ENCODE data around the gene MZT2A. TPM values are rescaled to one million over a fixed set of nuclear protein-coding genes. Genes with fewer than 3 reads are reported as not detected.
"Not testable (repeated sequence)": the region's sequence is repeated elsewhere in the genome, so short reads cannot be mapped to it uniquely, and the experiment has no call there.

The MZT2A gene
- polyA plus RNA-seq, 1 of the 3 experiments (the other 2 are of a cell fraction): 61.9 TPM

- DNase-seq: no peak
- H4K20me1 ChIP-seq (ENCODE audit: insufficient read depth): no peaks in the 10 kb centered on the region
- no peaks in the 10 kb centered on the region for H3K27me3 ChIP-seq (ENCODE audit: insufficient read depth)
- H3K9ac ChIP-seq: no peak overlapping the region
- no peak overlapping the region for H2AFZ ChIP-seq (ENCODE audit: low read depth)
- no peaks in the 10 kb centered on the region for H3K36me3 ChIP-seq (replicated peaks in 1 of 2; ENCODE audit: control insufficient read depth in 1 of 2, insufficient read depth in 2 of 2, low read length in 1 of 2)
- ChIA-PET CTCF (interaction anchor here (1.2 kb wide), 1 partner anchor 32 kb away, joined by 3 read pairs; no protein-coding TSS in a partner anchor), POLR2A (no interaction called here)
- H3F3A ChIP-seq (replicated peaks; ENCODE audit: insufficient read depth): no peaks in the 10 kb centered on the region
- no peak overlapping the region for H3K4me3 ChIP-seq (ENCODE audit: low read depth in 2 of 2, low read length in 1 of 2)
- 73% methylated on average over 18 of the region's 19 CpGs for WGBS (ENCODE audit: low lambda C conversion rate)
- no peaks in the 10 kb centered on the region for H3K79me2 ChIP-seq (ENCODE audit: insufficient read depth)
- no peaks in the 10 kb centered on the region for H3K4me1 ChIP-seq (ENCODE audit: control insufficient read depth in 1 of 2, insufficient read depth in 2 of 2, low read depth in 1 of 2, low read length in 1 of 2)
- no peak overlapping the region for H3K4me2 ChIP-seq
- no peaks in the 10 kb centered on the region for H3K9me2 ChIP-seq
- H3K27ac ChIP-seq (ENCODE audit: low read depth in 2 of 2, low read length in 1 of 2): no peak overlapping the region
- no peaks in the 10 kb centered on the region for H3K9me3 ChIP-seq
- no peak for TF ChIP-seq IRF3 (IDR thresholded peaks at IDR 0.05; ENCODE audit: low read depth, low read length)
- TF ChIP-seq GABPA (IDR thresholded peaks at IDR 0.05; ENCODE audit: low read depth): no peak
- TF ChIP-seq, protein P1, sequence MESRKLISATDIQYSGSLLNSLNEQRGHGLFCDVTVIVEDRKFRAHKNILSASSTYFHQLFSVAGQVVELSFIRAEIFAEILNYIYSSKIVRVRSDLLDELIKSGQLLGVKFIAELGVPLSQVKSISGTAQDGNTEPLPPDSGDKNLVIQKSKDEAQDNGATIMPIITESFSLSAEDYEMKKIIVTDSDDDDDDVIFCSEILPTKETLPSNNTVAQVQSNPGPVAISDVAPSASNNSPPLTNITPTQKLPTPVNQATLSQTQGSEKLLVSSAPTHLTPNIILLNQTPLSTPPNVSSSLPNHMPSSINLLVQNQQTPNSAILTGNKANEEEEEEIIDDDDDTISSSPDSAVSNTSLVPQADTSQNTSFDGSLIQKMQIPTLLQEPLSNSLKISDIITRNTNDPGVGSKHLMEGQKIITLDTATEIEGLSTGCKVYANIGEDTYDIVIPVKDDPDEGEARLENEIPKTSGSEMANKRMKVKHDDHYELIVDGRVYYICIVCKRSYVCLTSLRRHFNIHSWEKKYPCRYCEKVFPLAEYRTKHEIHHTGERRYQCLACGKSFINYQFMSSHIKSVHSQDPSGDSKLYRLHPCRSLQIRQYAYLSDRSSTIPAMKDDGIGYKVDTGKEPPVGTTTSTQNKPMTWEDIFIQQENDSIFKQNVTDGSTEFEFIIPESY (IDR thresholded peaks at IDR 0.05; ENCODE audit: borderline replicate concordance, low read depth): no peak
- TF ChIP-seq, protein P2, sequence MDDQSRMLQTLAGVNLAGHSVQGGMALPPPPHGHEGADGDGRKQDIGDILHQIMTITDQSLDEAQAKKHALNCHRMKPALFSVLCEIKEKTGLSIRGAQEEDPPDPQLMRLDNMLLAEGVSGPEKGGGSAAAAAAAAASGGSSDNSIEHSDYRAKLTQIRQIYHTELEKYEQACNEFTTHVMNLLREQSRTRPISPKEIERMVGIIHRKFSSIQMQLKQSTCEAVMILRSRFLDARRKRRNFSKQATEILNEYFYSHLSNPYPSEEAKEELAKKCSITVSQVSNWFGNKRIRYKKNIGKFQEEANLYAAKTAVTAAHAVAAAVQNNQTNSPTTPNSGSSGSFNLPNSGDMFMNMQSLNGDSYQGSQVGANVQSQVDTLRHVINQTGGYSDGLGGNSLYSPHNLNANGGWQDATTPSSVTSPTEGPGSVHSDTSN (IDR thresholded peaks at IDR 0.05): no peak
- no peak for TF ChIP-seq TCF12 (IDR thresholded peaks at IDR 0.05)
- TF ChIP-seq, protein P3, sequence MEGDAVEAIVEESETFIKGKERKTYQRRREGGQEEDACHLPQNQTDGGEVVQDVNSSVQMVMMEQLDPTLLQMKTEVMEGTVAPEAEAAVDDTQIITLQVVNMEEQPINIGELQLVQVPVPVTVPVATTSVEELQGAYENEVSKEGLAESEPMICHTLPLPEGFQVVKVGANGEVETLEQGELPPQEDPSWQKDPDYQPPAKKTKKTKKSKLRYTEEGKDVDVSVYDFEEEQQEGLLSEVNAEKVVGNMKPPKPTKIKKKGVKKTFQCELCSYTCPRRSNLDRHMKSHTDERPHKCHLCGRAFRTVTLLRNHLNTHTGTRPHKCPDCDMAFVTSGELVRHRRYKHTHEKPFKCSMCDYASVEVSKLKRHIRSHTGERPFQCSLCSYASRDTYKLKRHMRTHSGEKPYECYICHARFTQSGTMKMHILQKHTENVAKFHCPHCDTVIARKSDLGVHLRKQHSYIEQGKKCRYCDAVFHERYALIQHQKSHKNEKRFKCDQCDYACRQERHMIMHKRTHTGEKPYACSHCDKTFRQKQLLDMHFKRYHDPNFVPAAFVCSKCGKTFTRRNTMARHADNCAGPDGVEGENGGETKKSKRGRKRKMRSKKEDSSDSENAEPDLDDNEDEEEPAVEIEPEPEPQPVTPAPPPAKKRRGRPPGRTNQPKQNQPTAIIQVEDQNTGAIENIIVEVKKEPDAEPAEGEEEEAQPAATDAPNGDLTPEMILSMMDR (IDR thresholded peaks at IDR 0.05): no peak
These were observed 46.3 kb downstream of the MZT2A start for GRCh38 chr2:131445896-131446295.

DNA sequence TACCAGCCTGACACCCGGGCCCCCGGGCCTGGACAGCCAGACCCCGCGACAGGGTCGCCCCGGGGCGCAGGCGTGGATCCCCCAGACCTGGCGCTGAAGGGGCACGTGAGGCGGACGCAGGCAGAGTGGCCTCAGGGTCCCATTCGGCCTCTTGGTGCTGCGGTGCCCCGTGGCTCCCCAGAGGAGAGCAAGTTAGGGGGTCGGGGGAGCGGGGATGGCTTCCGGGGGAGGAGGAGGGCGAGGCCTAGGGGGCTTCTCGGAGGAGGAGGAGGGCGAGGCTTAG lies 46.7 kb downstream of the MZT2A start:
- H3K4me1 ChIP-seq (ENCODE audit: control insufficient read depth in 1 of 2, insufficient read depth in 2 of 2, low read depth in 1 of 2, low read length in 1 of 2); H3K9ac ChIP-seq; DNase-seq; POLR2A ChIA-PET; H3K36me3 ChIP-seq (replicated peaks in 1 of 2; ENCODE audit: control insufficient read depth in 1 of 2, insufficient read depth in 2 of 2, low read length in 1 of 2); H3K27ac ChIP-seq (ENCODE audit: low read depth in 2 of 2, low read length in 1 of 2); H3K4me2 ChIP-seq; H2AFZ ChIP-seq (ENCODE audit: low read depth); H3K27me3 ChIP-seq (ENCODE audit: insufficient read depth); H3K79me2 ChIP-seq (ENCODE audit: insufficient read depth); H3K9me2 ChIP-seq; H3K9me3 ChIP-seq; H4K20me1 ChIP-seq (ENCODE audit: insufficient read depth); H3F3A ChIP-seq (replicated peaks; ENCODE audit: insufficient read depth); H3K4me3 ChIP-seq (ENCODE audit: low read depth in 2 of 2, low read length in 1 of 2): not testable (repeated sequence)
- CTCF ChIA-PET: interaction anchor here (1.2 kb wide), 1 partner anchor 32 kb away, joined by 3 read pairs; no protein-coding TSS in a partner anchor
- 63% methylated on average over 15 of the region's 21 CpGs for WGBS (ENCODE audit: low lambda C conversion rate)

DNA sequence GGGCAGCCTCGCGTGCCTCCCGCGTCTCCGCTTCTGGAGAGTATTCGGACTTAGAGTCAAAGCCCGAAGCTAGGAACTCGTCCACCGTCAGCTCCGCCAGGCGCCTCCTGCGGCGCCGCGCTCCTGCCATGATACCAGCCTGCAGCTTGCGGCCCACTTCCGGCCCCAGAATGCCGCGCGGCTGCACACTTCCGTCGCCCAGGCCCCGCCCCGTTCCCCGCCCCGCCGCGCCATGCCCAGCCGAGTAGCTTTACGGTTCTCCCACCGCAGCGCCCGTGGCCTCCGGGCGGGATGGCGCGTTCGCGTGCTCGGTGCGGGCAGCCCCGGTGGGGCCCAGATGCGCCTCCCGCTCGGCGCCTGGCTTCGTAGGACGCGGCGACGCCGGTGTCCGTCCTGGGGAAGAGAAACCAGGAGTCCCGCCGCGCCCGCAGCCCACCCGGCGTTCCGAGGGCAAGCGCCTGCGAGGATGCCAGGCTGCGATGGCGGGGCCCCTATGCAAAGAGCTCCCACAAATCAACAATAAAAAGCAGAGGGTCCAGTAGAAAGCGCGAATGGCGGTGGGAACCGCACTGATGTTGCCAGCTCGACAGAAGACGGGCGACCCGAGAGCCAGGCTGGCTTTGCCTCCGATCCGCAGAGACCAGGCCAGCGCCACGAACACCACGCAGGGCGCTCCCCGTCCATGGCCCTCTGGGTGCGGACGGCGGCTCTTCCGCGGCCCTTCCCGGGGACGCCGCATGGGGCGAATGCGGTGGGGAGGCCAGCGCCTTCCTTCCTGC lies 47.3 kb downstream of the MZT2A start:
- H3K4me1 ChIP-seq (ENCODE audit: control insufficient read depth in 1 of 2, insufficient read depth in 2 of 2, low read depth in 1 of 2, low read length in 1 of 2); POLR2A ChIA-PET; H3K4me2 ChIP-seq; H2AFZ ChIP-seq (ENCODE audit: low read depth); H3K79me2 ChIP-seq (ENCODE audit: insufficient read depth); H3K4me3 ChIP-seq (ENCODE audit: low read depth in 2 of 2, low read length in 1 of 2); H3K27me3 ChIP-seq (ENCODE audit: insufficient read depth); H3K9me3 ChIP-seq; H3F3A ChIP-seq (replicated peaks; ENCODE audit: insufficient read depth); H3K27ac ChIP-seq (ENCODE audit: low read depth in 2 of 2, low read length in 1 of 2); H4K20me1 ChIP-seq (ENCODE audit: insufficient read depth); CTCF ChIA-PET; H3K9me2 ChIP-seq; H3K36me3 ChIP-seq (replicated peaks in 1 of 2; ENCODE audit: control insufficient read depth in 1 of 2, insufficient read depth in 2 of 2, low read length in 1 of 2); DNase-seq; H3K9ac ChIP-seq: not testable (repeated sequence)
- 81% methylated on average over 39 of the region's 90 CpGs for WGBS (ENCODE audit: low lambda C conversion rate)

DNA sequence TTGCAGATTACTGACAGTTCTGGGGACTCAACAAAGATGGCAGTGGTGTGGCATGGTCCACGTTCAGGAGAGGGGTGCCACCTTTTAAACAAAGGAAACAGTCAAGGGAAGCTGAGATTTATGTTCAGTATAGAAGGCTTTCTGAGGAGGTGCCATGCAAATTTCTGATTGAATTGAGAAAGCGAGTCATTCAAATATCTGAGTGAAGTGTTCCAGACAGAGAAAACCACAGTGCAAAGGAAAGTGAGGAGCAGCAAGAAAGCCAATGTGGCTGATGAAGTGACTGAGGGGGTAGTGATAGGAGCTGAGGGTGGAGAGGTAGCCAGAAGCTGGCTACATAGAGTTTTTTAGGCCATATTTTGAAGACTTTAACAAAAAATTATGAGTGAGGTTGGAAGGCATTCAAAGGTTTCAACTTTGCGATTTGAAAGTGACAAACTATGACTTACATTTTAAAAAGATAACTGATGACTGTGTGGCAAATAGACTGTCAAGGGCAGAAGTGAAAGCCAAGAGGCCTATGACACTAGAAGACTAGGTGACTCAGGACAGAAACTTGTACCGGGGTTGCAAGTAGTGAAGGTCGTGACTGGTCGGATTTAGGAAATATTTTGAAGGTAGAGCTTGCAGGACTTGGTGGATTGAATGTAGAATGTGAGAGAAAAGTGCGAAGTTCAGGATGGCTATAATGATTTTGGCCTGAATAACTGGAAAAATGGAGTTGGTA lies 51.3 kb downstream of the MZT2A start:
- POLR2A ChIA-PET: not testable (repeated sequence)

More for the DNA sequence above, 51.3 kb downstream of the MZT2A start:
- H3K27me3 ChIP-seq (ENCODE audit: insufficient read depth); DNase-seq; H3K4me2 ChIP-seq; H3K4me1 ChIP-seq (ENCODE audit: control insufficient read depth in 1 of 2, insufficient read depth in 2 of 2, low read depth in 1 of 2, low read length in 1 of 2); H3K9ac ChIP-seq; H3K79me2 ChIP-seq (ENCODE audit: insufficient read depth); H4K20me1 ChIP-seq (ENCODE audit: insufficient read depth); H3K27ac ChIP-seq (ENCODE audit: low read depth in 2 of 2, low read length in 1 of 2); H2AFZ ChIP-seq (ENCODE audit: low read depth); CTCF ChIA-PET; H3K36me3 ChIP-seq (replicated peaks in 1 of 2; ENCODE audit: control insufficient read depth in 1 of 2, insufficient read depth in 2 of 2, low read length in 1 of 2); H3F3A ChIP-seq (replicated peaks; ENCODE audit: insufficient read depth); H3K9me3 ChIP-seq; H3K4me3 ChIP-seq (ENCODE audit: low read depth in 2 of 2, low read length in 1 of 2); H3K9me2 ChIP-seq: not testable (repeated sequence)
- 38% methylated on average over 7 of the region's 7 CpGs for WGBS (ENCODE audit: low lambda C conversion rate)

Measured in SK-N-SH (cell line).